A549 (cell line): ENCODE data around the gene SLC25A39. TPM values are rescaled to one million over a fixed set of nuclear protein-coding genes. Genes with fewer than 3 reads are reported as not detected.
"Not testable (repeated sequence)": the region's sequence is repeated elsewhere in the genome, so short reads cannot be mapped to it uniquely, and the experiment has no call there.

Source experiments
- ATAC-seq, 2 experiments: fragments of 200-7000 bp in 1 of 2; fragments of >200 bp in 1 of 2; cut with Nextera tagmentation in 1 of 2; cut with Tn5 transposase in 1 of 2; 3 replicates each; pipeline versions ENCODE4 v1.8.0 to v1.9.1; 2018 to 2020; ENCODE audit warnings: mild to moderate bottlenecking in 1 of 2, moderate library complexity in 1 of 2
- CTCF ChIA-PET: fragments of 300-600 bp; sonication (Branson Sonifier 250); formaldehyde crosslinking; extraction: SDS; loops from one replicate; lab custom pipeline; 2021; ENCODE audit warnings: antibody characterized with exemption, inconsistent platforms; lab: Yijun Ruan, JAX
- POLR2A ChIA-PET: fragments of 350-600 bp; formaldehyde crosslinking; extraction: SDS; loops from one replicate; lab custom pipeline; 2021; ENCODE audit warnings: antibody characterized with exemption, inconsistent platforms; lab: Yijun Ruan, JAX
- DNase-seq, 2 experiments: peaks; one replicate each; pipeline versions ENCODE4 v3.0.0 to v3.0.0-alpha.2; 2011 to 2016; ENCODE audit warnings: low read depth in 1 of 2, low spot score in 1 of 2
- FAIRE-seq: peaks from 2 replicates; lab custom pipeline; 2011; peaks lifted over from hg19 to GRCh38; lab: Jason Lieb, UNC
- H3K27ac ChIP-seq, 2 experiments: fragments of >200 bp; sonication (Bioruptor Twin); formaldehyde crosslinking; 3 replicates each; pipeline ENCODE4 v1.5.1; 2016 to 2017
- H3K4me1 ChIP-seq: fragments of >200 bp; sonication (Bioruptor Twin); formaldehyde crosslinking; 3 replicates; pipeline ENCODE4 v1.6.1; 2016
- H3K4me2 ChIP-seq: fragments of >200 bp; sonication (Bioruptor Twin); formaldehyde crosslinking; 3 replicates; pipeline ENCODE4 v1.6.1; 2016
- H3K4me3 ChIP-seq: fragments of >200 bp; sonication (Bioruptor Twin); formaldehyde crosslinking; 3 replicates; pipeline ENCODE4 v1.5.1; 2016
- H3K9me3 ChIP-seq: fragments of >200 bp; sonication (Bioruptor Twin); formaldehyde crosslinking; 3 replicates; pipeline ENCODE4 v1.6.1; 2016
- CBX8 ChIP-seq: fragments of 200-600 bp; sonication (generic); IDR thresholded peaks from 2 replicates; pipeline ENCODE4 v1.6.1; 2016
- CTCF ChIP-seq: fragments of >200 bp; sonication (Bioruptor Twin); formaldehyde crosslinking; IDR thresholded peaks from 3 replicates; pipeline ENCODE4 v1.5.1; 2016
- EHF ChIP-seq: fragments of 250-450 bp; sonication (Bioruptor Pico); IDR thresholded peaks from 2 replicates; pipeline ENCODE4 v1.5.0; 2020; ENCODE audit warnings: mild to moderate bottlenecking
- EP300 ChIP-seq, 2 experiments: fragments of >200 bp; sonication (Bioruptor Twin); formaldehyde crosslinking; IDR thresholded peaks; 2 replicates in 1 of 2; 3 replicates in 1 of 2; pipeline ENCODE4 v1.6.1; 2016 to 2017
- GATA3 ChIP-seq: IDR thresholded peaks from 2 replicates; pipeline ENCODE4 v1.6.1; 2012; ENCODE audit warnings: borderline replicate concordance
- HMGXB4 ChIP-seq: fragments of 250-450 bp; sonication (Bioruptor Pico); IDR thresholded peaks from 2 replicates; pipeline ENCODE4 v1.5.0; 2021; ENCODE audit warnings: mild to moderate bottlenecking, moderate library complexity, borderline replicate concordance
- HOXA7 ChIP-seq: fragments of 250-450 bp; sonication (Bioruptor Pico); IDR thresholded peaks from 2 replicates; pipeline ENCODE4 v1.5.0; 2020; ENCODE audit warnings: mild to moderate bottlenecking, moderate library complexity
- HOXB13 ChIP-seq: fragments of 250-450 bp; sonication (Bioruptor Pico); IDR thresholded peaks from 2 replicates; pipeline ENCODE4 v1.5.0; 2020; ENCODE audit warnings: low read depth, mild to moderate bottlenecking, moderate library complexity
- JUN ChIP-seq, 2 experiments: fragments of >200 bp; sonication (Bioruptor Twin); formaldehyde crosslinking; IDR thresholded peaks; 2 replicates in 1 of 2; 3 replicates in 1 of 2; pipeline ENCODE4 v1.6.1; 2016 to 2017
- JUNB ChIP-seq: fragments of >200 bp; sonication (Bioruptor Twin); formaldehyde crosslinking; IDR thresholded peaks from 2 replicates; pipeline ENCODE4 v1.6.1; 2016
- KDM1A ChIP-seq: fragments of 200-600 bp; sonication (generic); IDR thresholded peaks from 2 replicates; pipeline ENCODE4 v1.6.1; 2016; ENCODE audit warnings: low read depth, mild to moderate bottlenecking
- KDM5A ChIP-seq: fragments of 200-600 bp; sonication (generic); IDR thresholded peaks from 2 replicates; pipeline ENCODE4 v1.6.1; 2016; ENCODE audit warnings: antibody characterized with exemption, mild to moderate bottlenecking
- MYC ChIP-seq: IDR thresholded peaks from 2 replicates; pipeline ENCODE4 v1.6.1; 2012; ENCODE audit warnings: mild to moderate bottlenecking, inconsistent platforms, low read length, improper control_type of control experiment, borderline replicate concordance
- NFE2L2 ChIP-seq: fragments of 150-350 bp; conservative IDR thresholded peaks from 2 replicates; pipeline ENCODE4 v1.6.1; 2014; ENCODE audit warnings: low read length
- NPAS2 ChIP-seq: fragments of 250-450 bp; sonication (Bioruptor Pico); IDR thresholded peaks from 2 replicates; pipeline ENCODE4 v1.8.0; 2022; ENCODE audit warnings: mild to moderate bottlenecking, moderate library complexity, borderline replicate concordance
- RCOR1 ChIP-seq: fragments of 150-350 bp; IDR thresholded peaks from 2 replicates; pipeline ENCODE4 v1.6.1; 2014; ENCODE audit warnings: antibody characterized with exemption, low read length, low read depth
- RNF2 ChIP-seq: fragments of 200-600 bp; sonication (generic); IDR thresholded peaks from 2 replicates; pipeline ENCODE4 v1.6.1; 2016; ENCODE audit warnings: low read depth, mild to moderate bottlenecking, antibody characterized with exemption, moderate library complexity, borderline replicate concordance
- SMC3 ChIP-seq: fragments of >200 bp; sonication (Bioruptor Twin); formaldehyde crosslinking; IDR thresholded peaks from 3 replicates; pipeline ENCODE4 v1.6.1; 2018; ENCODE audit warnings: inconsistent platforms
- USF2 ChIP-seq: fragments of 450-650 bp; IDR thresholded peaks from 2 replicates; pipeline ENCODE4 v1.6.1; 2014; ENCODE audit warnings: antibody characterized with exemption
- ZSCAN20 ChIP-seq: fragments of 250-450 bp; sonication (Bioruptor Pico); IDR thresholded peaks from 2 replicates; pipeline ENCODE4 v1.8.0; 2022; ENCODE audit warnings: mild to moderate bottlenecking, moderate library complexity
- WGBS: methylation state at CpG from one replicate; pipeline ENCODE4 v1.1.6; 2017; ENCODE audit errors: missing lambda C conversion rate; 5-methylcytosine and 5-hydroxymethylcytosine counted together
- polyA plus RNA-seq, 4 experiments: library from polyadenylated mRNA; depleted of rRNA in 3 of 4; stranded (reverse); fragments of >200 nt; fragmentation: RNase III in 1 of 4; extraction: RNeasy Plus Mini Kit Qiagen cat#74134 plus additional on column Dnase treatment in 1 of 4; gene quantifications; 2 replicates in 3 of 4; 3 replicates in 1 of 4; pipeline ENCODE4 v1.2.3, GENCODE V29; 2011 to 2017

Gene SLC25A39
- polyA plus RNA-seq, 2 of the 4 experiments (the other 2 are of a cell fraction), result 80.9 to 154 TPM

GRCh38 chr17:44372036-44372435, 47.4 kb upstream of the SLC25A39 start:
- no peaks in the 10 kb centered on the region for H3K4me1 ChIP-seq
- no peak overlapping the region for H3K4me3 ChIP-seq
- no peaks in the 10 kb centered on the region for H3K9me3 ChIP-seq
- DNase-seq (no peak), ATAC-seq (no peak), FAIRE-seq (no peak)
- no peak overlapping the region for H3K27ac ChIP-seq
- TF ChIP-seq USF2 (no peak), RCOR1 (no peak), HMGXB4 (CRISPR knock-in tag) (no peak), EHF (CRISPR knock-in tag) (no peak)
- WGBS, result 78% methylated on average over 10 of the region's 10 CpGs
- CTCF ChIA-PET, result interaction anchor here (0.8 to 13.4 kb wide), 7 partner anchors 11 to 650 kb away, joined by 3 to 140 read pairs (median 4); partner anchors contain the start of genes FAM171A2 and GRN
- POLR2A ChIA-PET, result no interaction called here
- no peak overlapping the region for H3K4me2 ChIP-seq

GRCh38 chr17:44369414-44370023, 44.9 kb upstream of the SLC25A39 start:
- H3K4me1 ChIP-seq, H3K27ac ChIP-seq, H3K9me3 ChIP-seq, H3K4me2 ChIP-seq, DNase-seq, FAIRE-seq, ATAC-seq, POLR2A ChIA-PET, H3K4me3 ChIP-seq: not testable (repeated sequence)
- 87% methylated on average over 17 of the region's 17 CpGs for WGBS
- CTCF ChIA-PET, result interaction anchor here (1.1 to 13.4 kb wide), 6 partner anchors 8 to 153 kb away, joined by 3 to 140 read pairs (median 6); partner anchors contain the start of gene FAM171A2

- DNase-seq, POLR2A ChIA-PET, ATAC-seq, H3K4me3 ChIP-seq, H3K9me3 ChIP-seq, FAIRE-seq, H3K4me1 ChIP-seq, H3K27ac ChIP-seq, H3K4me2 ChIP-seq: not testable (repeated sequence)
- WGBS, result 84% methylated on average over 31 of the region's 42 CpGs
- CTCF ChIA-PET, result interaction anchor here (1.1 to 13.4 kb wide), 9 partner anchors 7 to 154 kb away, joined by 3 to 140 read pairs (median 4); partner anchors contain the start of gene FAM171A2
Measured at GRCh38 chr17:44368391-44369243, 44.0 kb upstream of the SLC25A39 start.

GRCh38 chr17:44367231-44367979, 42.8 kb upstream of the SLC25A39 start:
- 52% methylated on average over 7 of the region's 7 CpGs for WGBS
- CTCF ChIA-PET, result interaction anchor here (1.0 to 11.1 kb wide), 8 partner anchors 8 to 157 kb away, joined by 3 to 179 read pairs (median 4); no protein-coding TSS in a partner anchor
- no peak for ATAC-seq

GRCh38 chr17:44365051-44365450, 40.4 kb upstream of the SLC25A39 start:
- H3K4me3 ChIP-seq, ATAC-seq, H3K27ac ChIP-seq, DNase-seq, H3K9me3 ChIP-seq, POLR2A ChIA-PET, H3K4me2 ChIP-seq, FAIRE-seq: not testable (repeated sequence)
- WGBS, result 87% methylated on average over 5 of the region's 5 CpGs
- CTCF ChIA-PET, result interaction anchor here (0.6 to 11.1 kb wide), 8 partner anchors 10 to 77 kb away, joined by 3 to 179 read pairs (median 9); no protein-coding TSS in a partner anchor
- H3K4me1 ChIP-seq, result peaks cover 20% of the 10 kb centered on the region

More at GRCh38 chr17:44367231-44367979, 42.8 kb upstream of the SLC25A39 start:
- Histone ChIP-seq H3K27ac (no peak overlapping the region), H3K4me2 (no peak overlapping the region), H3K4me1 (peaks cover 4% of the 10 kb centered on the region), H3K9me3 (no peaks in the 10 kb centered on the region), H3K4me3 (no peak overlapping the region)
- POLR2A ChIA-PET, result no interaction called here
- no peak for FAIRE-seq
- no peak for DNase-seq
- TF ChIP-seq MYC (no peak), RNF2 (no peak), SMC3 (no peak), HOXB13 (CRISPR knock-in tag) (no peak), CTCF (no peak), JUN (IDR thresholded peaks at IDR 0.05) (no peak), KDM5A (no peak), NPAS2 (CRISPR knock-in tag) (no peak), ZSCAN20 (CRISPR knock-in tag) (no peak), JUNB (no peak), GATA3 (no peak), HOXA7 (CRISPR knock-in tag) (no peak), CBX8 (no peak), EP300 (IDR thresholded peaks at IDR 0.05) (no peak), KDM1A (no peak), NFE2L2 (no peak)
- TF ChIP-seq, all 56 proteins: peak for 0
